IMR-90 (cell line): ENCODE data around the gene FOXL1. TPM values are rescaled to one million over a fixed set of nuclear protein-coding genes. Genes with fewer than 3 reads are reported as not detected.

Experiments
- ATAC-seq: fragments of 200-7000 bp; cut with Tn5 transposase; 2 replicates; pipeline ENCODE4 v1.9.1; 2020; ENCODE audit warnings: low read depth, mild to moderate bottlenecking, moderate library complexity
- BruUV-seq: library from RNA; stranded (reverse); fragments of 400-500 nt; replicated peaks from 2 replicates; lab custom pipeline; 2021; lab: Mats Ljungman, UMichigan
- CTCF ChIA-PET: fragments of 300-600 bp; formaldehyde crosslinking; extraction: SDS; loops from one replicate; lab custom pipeline; 2021; ENCODE audit warnings: antibody characterized with exemption; lab: Yijun Ruan, JAX
- POLR2A ChIA-PET: fragments of 300-600 bp; sonication (Branson Sonifier 250); formaldehyde crosslinking; loops from one replicate; lab custom pipeline; 2022; ENCODE audit warnings: antibody characterized with exemption; ENCODE audit not compliant: unreplicated experiment; lab: Charles Lee
- DNase-seq: peaks from one replicate; pipeline ENCODE4 v3.0.0; 2013
- H2AFZ ChIP-seq: replicated peaks from 2 replicates; pipeline ENCODE3; 2013; ENCODE audit warnings: low read length, mild to moderate bottlenecking; ENCODE audit not compliant: poor library complexity
- H2AK5ac ChIP-seq: 2 replicates; pipeline ENCODE4 v1.6.1; 2013; ENCODE audit warnings: low read depth, low read length, inconsistent platforms
- H2AK9ac ChIP-seq: replicated peaks from 2 replicates; pipeline ENCODE3; 2013; ENCODE audit warnings: mild to moderate bottlenecking, low read depth, low read length, moderate library complexity; ENCODE audit not compliant: poor library complexity
- H2BK120ac ChIP-seq: 2 replicates; pipeline ENCODE4 v1.6.1; 2013; ENCODE audit warnings: low read depth, low read length, inconsistent platforms
- H2BK15ac ChIP-seq: 3 replicates; pipeline ENCODE4 v1.6.1; 2013; ENCODE audit warnings: low read depth, low read length, inconsistent platforms
- H2BK20ac ChIP-seq: 2 replicates; pipeline ENCODE4 v1.6.1; 2013; ENCODE audit warnings: low read depth, mild to moderate bottlenecking, inconsistent platforms, low read length, moderate library complexity
- H2BK5ac ChIP-seq: 2 replicates; pipeline ENCODE4 v1.6.1; 2013; ENCODE audit warnings: mild to moderate bottlenecking, low read depth, low read length, inconsistent platforms; ENCODE audit not compliant: poor library complexity, severe bottlenecking
- H3K14ac ChIP-seq: replicated peaks from 2 replicates; pipeline ENCODE4 v1.6.1; 2013; ENCODE audit warnings: low read depth, low read length, inconsistent platforms
- H3K18ac ChIP-seq: 2 replicates; pipeline ENCODE4 v1.6.1; 2013; ENCODE audit warnings: low read depth, low read length, control low read depth
- H3K23ac ChIP-seq: 2 replicates; pipeline ENCODE4 v1.6.1; 2013; ENCODE audit warnings: low read depth, low read length, inconsistent platforms
- H3K27ac ChIP-seq: 2 replicates; pipeline ENCODE4 v1.5.1; 2013; ENCODE audit warnings: mild to moderate bottlenecking, control low read depth, low read length; ENCODE audit not compliant: insufficient read depth
- H3K27me3 ChIP-seq: 2 replicates; pipeline ENCODE4 v1.6.1; 2013; ENCODE audit warnings: low read length; ENCODE audit not compliant: control insufficient read depth, insufficient read depth
- H3K36me3 ChIP-seq: 2 replicates; pipeline ENCODE4 v1.6.1; 2013; ENCODE audit warnings: low read length, mixed read lengths; ENCODE audit not compliant: control insufficient read depth, insufficient read depth
- H3K4ac ChIP-seq: 2 replicates; pipeline ENCODE4 v1.6.1; 2013; ENCODE audit warnings: low read depth, low read length, inconsistent platforms
- H3K4me1 ChIP-seq: 2 replicates; pipeline ENCODE4 v1.6.1; 2013; ENCODE audit warnings: low read length, mixed read lengths; ENCODE audit not compliant: control insufficient read depth, insufficient read depth
- H3K4me2 ChIP-seq: 2 replicates; pipeline ENCODE4 v1.6.1; 2013; ENCODE audit warnings: low read depth, mild to moderate bottlenecking, control low read depth, low read length, moderate library complexity
- H3K4me3 ChIP-seq: 2 replicates; pipeline ENCODE4 v1.5.1; 2013; ENCODE audit warnings: low read depth, mild to moderate bottlenecking, control low read depth, low read length, moderate library complexity; ENCODE audit not compliant: insufficient read depth
- H3K56ac ChIP-seq: 2 replicates; pipeline ENCODE4 v1.6.1; 2013; ENCODE audit warnings: low read length, inconsistent platforms; ENCODE audit not compliant: insufficient read depth; ENCODE audit errors: extremely low read depth
- H3K79me1 ChIP-seq, 2 experiments: 2 replicates each; pipeline ENCODE4 v1.6.1; 2013; ENCODE audit warnings: low read length in 2 of 2, inconsistent platforms in 1 of 2, low read depth in 1 of 2
- H3K9ac ChIP-seq: 2 replicates; pipeline ENCODE4 v1.6.1; 2013; ENCODE audit warnings: low read depth, low read length, control low read depth
- H3K9me1 ChIP-seq: 2 replicates; pipeline ENCODE4 v1.6.1; 2013; ENCODE audit warnings: low read length, inconsistent platforms; ENCODE audit not compliant: insufficient read depth
- H3K9me3 ChIP-seq: 2 replicates; pipeline ENCODE4 v1.6.1; 2013; ENCODE audit warnings: low read length; ENCODE audit not compliant: control insufficient read depth, insufficient read depth
- H4K20me1 ChIP-seq: 2 replicates; pipeline ENCODE4 v1.6.1; 2013; ENCODE audit warnings: low read length, inconsistent platforms; ENCODE audit not compliant: insufficient read depth
- H4K5ac ChIP-seq: 2 replicates; pipeline ENCODE4 v1.6.1; 2013; ENCODE audit warnings: mild to moderate bottlenecking, low read depth, low read length, control low read depth
- H4K8ac ChIP-seq, 2 experiments: 2 replicates each; pipeline ENCODE4 v1.6.1; 2013; ENCODE audit warnings: low read depth in 2 of 2, low read length in 2 of 2, control low read depth in 1 of 2, inconsistent platforms in 1 of 2
- H4K91ac ChIP-seq: 2 replicates; pipeline ENCODE4 v1.6.1; 2013; ENCODE audit warnings: low read depth, low read length, inconsistent platforms; ENCODE audit not compliant: insufficient read depth
- BHLHE40 ChIP-seq: fragments of 150-350 bp; IDR thresholded peaks from 2 replicates; pipeline ENCODE4 v1.6.1; 2016; ENCODE audit warnings: mild to moderate bottlenecking, low read depth, low read length
- CTCF ChIP-seq: conservative IDR thresholded peaks from 2 replicates; pipeline ENCODE4 v1.5.1; 2012; ENCODE audit warnings: mild to moderate bottlenecking, low read depth, low read length, improper control_type of control experiment
- MAFK ChIP-seq: IDR thresholded peaks from 2 replicates; pipeline ENCODE4 v1.6.1; 2012; ENCODE audit warnings: low read depth, low read length, improper control_type of control experiment
- MAZ ChIP-seq: IDR thresholded peaks from 2 replicates; pipeline ENCODE4 v1.6.1; 2012; ENCODE audit warnings: low read depth, mild to moderate bottlenecking, low read length, improper control_type of control experiment, moderate library complexity, borderline replicate concordance
- MXI1 ChIP-seq: IDR thresholded peaks from 2 replicates; pipeline ENCODE4 v1.6.1; 2012; ENCODE audit warnings: low read depth, mild to moderate bottlenecking, low read length, moderate library complexity, borderline replicate concordance
- POLR2A ChIP-seq: IDR thresholded peaks from 2 replicates; pipeline ENCODE4 v1.6.1; 2012; ENCODE audit warnings: mild to moderate bottlenecking, low read depth, low read length
- RAD21 ChIP-seq: IDR thresholded peaks from 2 replicates; pipeline ENCODE4 v1.6.1; 2012; ENCODE audit warnings: low read length, improper control_type of control experiment
- RCOR1 ChIP-seq: IDR thresholded peaks from 2 replicates; pipeline ENCODE4 v1.6.1; 2012; ENCODE audit warnings: mild to moderate bottlenecking, low read length, improper control_type of control experiment; ENCODE audit not compliant: insufficient replicate concordance
- RFX5 ChIP-seq: IDR thresholded peaks from 2 replicates; pipeline ENCODE4 v1.8.0; 2012; ENCODE audit warnings: low read depth, mild to moderate bottlenecking, low read length, moderate library complexity
- USF2 ChIP-seq: fragments of 150-350 bp; IDR thresholded peaks from 2 replicates; pipeline ENCODE4 v1.6.1; 2017; ENCODE audit warnings: mild to moderate bottlenecking, antibody characterized with exemption, low read length, low read depth
- WGBS, 2 experiments: methylation state at CpG; one replicate each; pipeline versions ENCODE4 v1.1.5 to v1.1.7; 2013; ENCODE audit warnings: missing lambda C conversion rate in 2 of 2; ENCODE audit not compliant: insufficient read length in 1 of 2; ENCODE audit errors: extremely low coverage in 2 of 2; 5-methylcytosine and 5-hydroxymethylcytosine counted together
- dilution Hi-C: fragments of 300-500 bp; cut with HindIII; formaldehyde crosslinking; loops from one replicate; pipeline ENCODE4 v1.14.3; 2018; ENCODE audit warnings: low sequenced_read_pairs; ENCODE audit not compliant: unreplicated experiment
- in situ Hi-C: fragments of 300-500 bp; cut with MboI; formaldehyde crosslinking; loops from 3 replicates; pipeline ENCODE4 v1.14.3; 2019; ENCODE audit warnings: low sequenced_read_pairs, inconsistent platforms, mixed read lengths
- intact Hi-C: fragments of 100-400 bp; cut with micrococcal nuclease; formaldehyde crosslinking; loops from 2 replicates; pipeline ENCODE4 v1.10.0; 2022
- polyA plus RNA-seq, 3 experiments: library from polyadenylated mRNA; depleted of rRNA; stranded (reverse); fragments of >200 nt; gene quantifications; 2 replicates each; pipeline ENCODE4 v1.2.3, GENCODE V29; 2012; ENCODE audit warnings: low replicate concordance in 1 of 3
- total RNA-seq: library from RNA; depleted of rRNA; stranded (reverse); fragments of >200 nt; gene quantifications from 2 replicates; pipeline ENCODE4 v1.2.3, GENCODE V29; 2012

The FOXL1 gene
- total and polyA plus RNA-seq, 2 of the 4 experiments (the other 2 are of a cell fraction): 15.2 to 25.8 TPM

GRCh38 chr16:86584726-86585721 is 6.7 kb downstream of the FOXL1 start:
- Histone ChIP-seq H3K56ac (peak overlapping the region; percentile 80; the same call in 1 of the 2 replicates), H3K36me3 (peaks cover 3% of the 10 kb centered on the region; the same call in 1 of the 2 replicates), H2AFZ (no peak overlapping the region), H2BK5ac (peak overlapping the region; percentile 96), H2BK15ac (peak overlapping the region; percentile 51; the same call in 2 of the 3 replicates), H3K14ac (peak overlapping the region; percentile 85), H2AK9ac (peak overlapping the region; percentile 12), H3K79me1 (peaks cover 31 to 62% of the 10 kb centered on the region in 2 experiments), H3K27ac (peak overlapping the region; percentile 1; the same call in 1 of the 2 replicates), H3K18ac (peak overlapping the region; percentile 89; the same call in 1 of the 2 replicates), H3K9me1 (peaks cover 43% of the 10 kb centered on the region), H4K5ac (peak overlapping the region; percentile 71; the same call in 1 of the 2 replicates), H2AK5ac (peak overlapping the region; percentile 85), H3K4me2 (peak overlapping the region; percentile 66; the same call in 1 of the 2 replicates), H2BK120ac (peak overlapping the region; percentile 96), H3K4me1 (peaks cover 40% of the 10 kb centered on the region), H4K8ac (peak overlapping the region; percentile 12 to 91; a peak in 3 of 4 replicates), H4K91ac (peak overlapping the region; percentile 89), H2BK20ac (peak overlapping the region; percentile 94), H4K20me1 (peaks cover 3% of the 10 kb centered on the region; the same call in 1 of the 2 replicates), H3K9ac (peak overlapping the region; percentile 17; the same call in 1 of the 2 replicates), H3K9me3 (no peaks in the 10 kb centered on the region), H3K4ac (peak overlapping the region; percentile 94), H3K4me3 (no peak overlapping the region), H3K23ac (peak overlapping the region; percentile 96), H3K27me3 (no peaks in the 10 kb centered on the region)
- CTCF ChIA-PET: no interaction called here
- DNase-seq (no peak), ATAC-seq (no peak)
- WGBS, 2 experiments: 84% methylated on average over 7 of the region's 12 CpGs; no CpG with 5 or more reads in 1 of the 2 experiments
- in situ Hi-C loops (loop anchor here (10.0 kb wide), 1 partner anchor 170 kb away; no protein-coding TSS in a partner anchor), dilution Hi-C loops (no loop called here), intact Hi-C loops (no loop called here)
- no peak for TF ChIP-seq MAFK
- no peak for TF ChIP-seq RFX5
- no peak for TF ChIP-seq MAZ
- TF ChIP-seq MXI1: no peak
- TF ChIP-seq USF2: no peak
- TF ChIP-seq RAD21: no peak
- TF ChIP-seq RCOR1: no peak
- no peak; the same call in 1 of the 2 replicates for TF ChIP-seq POLR2A
- TF ChIP-seq CTCF: no peak
- TF ChIP-seq BHLHE40: no peak
- POLR2A ChIA-PET: interaction anchor here (0.6 kb wide), 1 partner anchor 391 kb away, joined by 5 read pairs; no protein-coding TSS in a partner anchor
- no TSS peak for BruUV-seq
